Ovary (tissue), 3 donors: ENCODE measurements around the gene SEC23A.

Source experiments
- POLR2A ChIP-seq: fragments of 450-650 bp; IDR thresholded peaks from one replicate; pipeline ENCODE4 v1.6.1; 2017; ENCODE audit warnings: antibody characterized with exemption, mild to moderate bottlenecking, moderate library complexity
- TF ChIP-seq, protein P1 (sequence below), 3 donors: fragments of 450-650 bp in 2 of 3; fragments of 200-600 bp in 1 of 3; IDR thresholded peaks; one replicate each; pipeline versions ENCODE4 v1.5.1 to v1.8.0; 2016 to 2022; ENCODE audit warnings: antibody characterized with exemption in 3 of 3, mild to moderate bottlenecking in 1 of 3
- donor health status: DM: no; HTN: no; CAD: no.

GRCh38 chr14:39015964-39016577 is 87.0 kb downstream of the SEC23A start:
- TF ChIP-seq, protein P1, sequence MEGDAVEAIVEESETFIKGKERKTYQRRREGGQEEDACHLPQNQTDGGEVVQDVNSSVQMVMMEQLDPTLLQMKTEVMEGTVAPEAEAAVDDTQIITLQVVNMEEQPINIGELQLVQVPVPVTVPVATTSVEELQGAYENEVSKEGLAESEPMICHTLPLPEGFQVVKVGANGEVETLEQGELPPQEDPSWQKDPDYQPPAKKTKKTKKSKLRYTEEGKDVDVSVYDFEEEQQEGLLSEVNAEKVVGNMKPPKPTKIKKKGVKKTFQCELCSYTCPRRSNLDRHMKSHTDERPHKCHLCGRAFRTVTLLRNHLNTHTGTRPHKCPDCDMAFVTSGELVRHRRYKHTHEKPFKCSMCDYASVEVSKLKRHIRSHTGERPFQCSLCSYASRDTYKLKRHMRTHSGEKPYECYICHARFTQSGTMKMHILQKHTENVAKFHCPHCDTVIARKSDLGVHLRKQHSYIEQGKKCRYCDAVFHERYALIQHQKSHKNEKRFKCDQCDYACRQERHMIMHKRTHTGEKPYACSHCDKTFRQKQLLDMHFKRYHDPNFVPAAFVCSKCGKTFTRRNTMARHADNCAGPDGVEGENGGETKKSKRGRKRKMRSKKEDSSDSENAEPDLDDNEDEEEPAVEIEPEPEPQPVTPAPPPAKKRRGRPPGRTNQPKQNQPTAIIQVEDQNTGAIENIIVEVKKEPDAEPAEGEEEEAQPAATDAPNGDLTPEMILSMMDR (IDR thresholded peaks at IDR 0.05): no peak
- no peak for TF ChIP-seq POLR2A
